Ectodermal cell (in vitro differentiated cells): ENCODE data around the gene BTBD2.
A peak's percentile ranks its signal among the peaks of the same experiment; 100 is the strongest.

Experiments used
- H3K27ac ChIP-seq: 2 replicates; pipeline ENCODE4 v1.7.0; 2013; ENCODE audit warnings: mild to moderate bottlenecking, low read depth, low read length; ENCODE audit not compliant: insufficient read depth, poor library complexity, severe bottlenecking
- H3K27me3 ChIP-seq: 2 replicates; pipeline ENCODE4 v1.7.0; 2013; ENCODE audit warnings: mild to moderate bottlenecking, low read length; ENCODE audit not compliant: insufficient read depth, control insufficient read depth, poor library complexity, severe bottlenecking
- H3K36me3 ChIP-seq: one replicate; pipeline ENCODE4 v1.7.0; 2013; ENCODE audit warnings: low read length; ENCODE audit not compliant: control insufficient read depth, insufficient read depth
- H3K4me1 ChIP-seq: one replicate; pipeline ENCODE4 v1.7.0; 2013; ENCODE audit warnings: low read length; ENCODE audit not compliant: control insufficient read depth, insufficient read depth
- H3K4me3 ChIP-seq: 2 replicates; pipeline ENCODE4 v1.7.0; 2013; ENCODE audit warnings: low read depth, low read length, control low read depth; ENCODE audit not compliant: insufficient read depth
- H3K9me3 ChIP-seq: 2 replicates; pipeline ENCODE4 v1.7.0; 2013; ENCODE audit warnings: mild to moderate bottlenecking, low read length, moderate library complexity; ENCODE audit not compliant: control insufficient read depth
- WGBS, 2 experiments: methylation state at CpG; one replicate each; pipeline ENCODE4 v1.1.7; 2013; ENCODE audit warnings: missing lambda C conversion rate in 2 of 2; 5-methylcytosine and 5-hydroxymethylcytosine counted together

BTBD2 gene

GRCh38 chr19:2044709-2045500, 29.4 kb upstream of the BTBD2 start:
- H3K4me3 ChIP-seq: no peak overlapping the region
- H3K27me3 ChIP-seq: no peaks in the 10 kb centered on the region
- H3K27ac ChIP-seq: no peak overlapping the region
- no peaks in the 10 kb centered on the region for H3K9me3 ChIP-seq
- peaks cover 40% of the 10 kb centered on the region for H3K4me1 ChIP-seq
- H3K36me3 ChIP-seq: peaks cover 10% of the 10 kb centered on the region
- WGBS, 2 experiments: 91 to 94% methylated on average over 18 of the region's 18 CpGs

GRCh38 chr19:2043961-2044708, 28.6 kb upstream of the BTBD2 start:
- 91 to 92% methylated on average over 11 of the region's 11 CpGs for WGBS, 2 experiments
- H3K4me1 ChIP-seq: peaks cover 32% of the 10 kb centered on the region

GRCh38 chr19:2043251-2043641, 27.7 kb upstream of the BTBD2 start:
- Histone ChIP-seq H3K36me3 (peaks cover 18% of the 10 kb centered on the region), H3K27me3 (no peaks in the 10 kb centered on the region), H3K27ac (no peak overlapping the region), H3K4me1 (peaks cover 23% of the 10 kb centered on the region), H3K9me3 (no peaks in the 10 kb centered on the region), H3K4me3 (no peak overlapping the region)
- 93% methylated on average over 9 of the region's 9 CpGs for WGBS, 2 experiments

More at GRCh38 chr19:2043961-2044708, 28.6 kb upstream of the BTBD2 start:
- Histone ChIP-seq H3K9me3 (no peaks in the 10 kb centered on the region), H3K36me3 (peaks cover 10% of the 10 kb centered on the region), H3K27ac (no peak overlapping the region), H3K27me3 (no peaks in the 10 kb centered on the region), H3K4me3 (no peak overlapping the region)

GRCh38 chr19:2042485-2043250, 27.2 kb upstream of the BTBD2 start:
- H3K27ac ChIP-seq: peak overlapping the region; percentile 84
- H3K36me3 ChIP-seq: peaks cover 19% of the 10 kb centered on the region
- no peaks in the 10 kb centered on the region for H3K27me3 ChIP-seq
- WGBS, 2 experiments: 62 to 67% methylated on average over 29 of the region's 29 CpGs
- H3K4me1 ChIP-seq: peaks cover 22% of the 10 kb centered on the region
- peak overlapping the region; percentile 39 for H3K4me3 ChIP-seq
- no peaks in the 10 kb centered on the region for H3K9me3 ChIP-seq

GRCh38 chr19:2041683-2042484, 26.4 kb upstream of the BTBD2 start:
- 21 to 22% methylated on average over 77 of the region's 77 CpGs for WGBS, 2 experiments
- H3K36me3 ChIP-seq: peaks cover 19% of the 10 kb centered on the region
- H3K27me3 ChIP-seq: no peaks in the 10 kb centered on the region
- no peaks in the 10 kb centered on the region for H3K9me3 ChIP-seq
- H3K4me3 ChIP-seq: peak overlapping the region; percentile 39
- peaks cover 22% of the 10 kb centered on the region for H3K4me1 ChIP-seq
- peak overlapping the region; percentile 84 for H3K27ac ChIP-seq

GRCh38 chr19:2041433-2041682, 25.8 kb upstream of the BTBD2 start:
- peaks cover 22% of the 10 kb centered on the region for H3K4me1 ChIP-seq
- H3K27me3 ChIP-seq: no peaks in the 10 kb centered on the region
- peak overlapping the region; percentile 31 for H3K4me3 ChIP-seq
- H3K9me3 ChIP-seq: no peaks in the 10 kb centered on the region
- no peak overlapping the region for H3K27ac ChIP-seq
- 93 to 95% methylated on average over 6 of the region's 6 CpGs for WGBS, 2 experiments
- H3K36me3 ChIP-seq: peaks cover 19% of the 10 kb centered on the region

- Histone ChIP-seq H3K9me3 (no peaks in the 10 kb centered on the region), H3K4me1 (peaks cover 22% of the 10 kb centered on the region), H3K36me3 (peaks cover 19% of the 10 kb centered on the region), H3K27ac (no peak overlapping the region), H3K27me3 (no peaks in the 10 kb centered on the region), H3K4me3 (peak overlapping the region; percentile 31)
- WGBS, 2 experiments: 95 to 96% methylated on average over 28 of the region's 28 CpGs
Measured at GRCh38 chr19:2040647-2041432, 25.3 kb upstream of the BTBD2 start.

GRCh38 chr19:2039959-2040646, 24.6 kb upstream of the BTBD2 start:
- Histone ChIP-seq H3K4me3 (no peak overlapping the region), H3K27ac (no peak overlapping the region), H3K9me3 (no peaks in the 10 kb centered on the region), H3K4me1 (peaks cover 22% of the 10 kb centered on the region), H3K36me3 (peaks cover 16% of the 10 kb centered on the region), H3K27me3 (no peaks in the 10 kb centered on the region)
- 94 to 95% methylated on average over 20 of the region's 20 CpGs for WGBS, 2 experiments
